Upper lobe of left lung (tissue), 4 donors: ENCODE results near the gene HGF.

ENCODE experiments used
- EP300 ChIP-seq, 4 donors: sonication (generic); formaldehyde crosslinking; IDR thresholded peaks; one replicate each; pipeline ENCODE4 v1.5.1; 2017; ENCODE audit warnings: antibody characterized with exemption in 4 of 4, control low read depth in 2 of 4
- POLR2AphosphoS5 ChIP-seq, 2 donors: sonication (generic); formaldehyde crosslinking; IDR thresholded peaks; one replicate each; pipeline ENCODE4 v1.5.1; 2017; ENCODE audit warnings: antibody characterized with exemption in 2 of 2
- TF ChIP-seq, protein P1 (sequence below), 6 experiments: fragments of 450-650 bp in 4 of 6; fragments of 200-600 bp in 2 of 6; sonication (generic) in 2 of 6; IDR thresholded peaks; one replicate each; pipeline ENCODE4 v1.5.1; 2016 to 2019; ENCODE audit warnings: antibody characterized with exemption in 6 of 6

DNA sequence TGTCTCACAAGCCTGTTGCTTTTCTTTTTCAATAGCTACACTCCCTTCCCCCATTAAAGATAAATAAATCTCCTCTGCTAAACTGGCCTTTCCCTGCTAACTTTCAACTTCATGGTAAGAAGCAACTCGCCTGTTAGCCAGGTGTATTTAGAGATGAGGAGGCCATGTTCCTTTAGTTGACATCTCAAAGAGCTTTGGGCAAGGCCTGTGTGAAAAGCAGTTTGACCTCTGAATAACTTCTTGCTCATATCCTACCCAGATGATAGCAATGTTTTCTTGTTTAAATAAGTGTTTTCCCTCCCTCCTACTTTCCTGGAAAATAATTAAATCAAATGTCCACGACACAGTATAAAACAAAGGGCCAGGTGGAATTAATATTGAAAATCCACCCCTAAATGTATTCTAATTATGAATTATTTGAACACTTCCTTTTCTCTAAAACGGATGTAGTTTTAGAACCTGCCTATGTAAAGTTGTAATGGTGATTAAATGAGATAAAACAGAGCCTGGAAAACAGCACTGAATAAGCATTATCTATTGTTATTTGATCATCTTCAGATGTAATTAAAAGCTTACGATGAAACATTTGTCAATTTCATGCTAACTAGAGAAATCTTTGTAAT, 78.5 kb downstream of the HGF start:
- TF ChIP-seq, protein P1, sequence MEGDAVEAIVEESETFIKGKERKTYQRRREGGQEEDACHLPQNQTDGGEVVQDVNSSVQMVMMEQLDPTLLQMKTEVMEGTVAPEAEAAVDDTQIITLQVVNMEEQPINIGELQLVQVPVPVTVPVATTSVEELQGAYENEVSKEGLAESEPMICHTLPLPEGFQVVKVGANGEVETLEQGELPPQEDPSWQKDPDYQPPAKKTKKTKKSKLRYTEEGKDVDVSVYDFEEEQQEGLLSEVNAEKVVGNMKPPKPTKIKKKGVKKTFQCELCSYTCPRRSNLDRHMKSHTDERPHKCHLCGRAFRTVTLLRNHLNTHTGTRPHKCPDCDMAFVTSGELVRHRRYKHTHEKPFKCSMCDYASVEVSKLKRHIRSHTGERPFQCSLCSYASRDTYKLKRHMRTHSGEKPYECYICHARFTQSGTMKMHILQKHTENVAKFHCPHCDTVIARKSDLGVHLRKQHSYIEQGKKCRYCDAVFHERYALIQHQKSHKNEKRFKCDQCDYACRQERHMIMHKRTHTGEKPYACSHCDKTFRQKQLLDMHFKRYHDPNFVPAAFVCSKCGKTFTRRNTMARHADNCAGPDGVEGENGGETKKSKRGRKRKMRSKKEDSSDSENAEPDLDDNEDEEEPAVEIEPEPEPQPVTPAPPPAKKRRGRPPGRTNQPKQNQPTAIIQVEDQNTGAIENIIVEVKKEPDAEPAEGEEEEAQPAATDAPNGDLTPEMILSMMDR (IDR thresholded peaks at IDR 0.05) = no peak
- TF ChIP-seq EP300 (IDR thresholded peaks at IDR 0.05) = no peak
- no peak for TF ChIP-seq POLR2AphosphoS5 (IDR thresholded peaks at IDR 0.05)
